Fibroblast of pulmonary artery (primary cell): ENCODE measurements around the gene PTPRCAP.
A peak's percentile ranks its signal among the peaks of the same experiment; 100 is the strongest.
"Not testable (repeated sequence)": the region's sequence is repeated elsewhere in the genome, so short reads cannot be mapped to it uniquely, and the experiment has no call there.

Experiments
- DNase-seq: peaks from one replicate; pipeline ENCODE4 v3.0.0-alpha.2; 2010; ENCODE audit warnings: low read depth
- H3K4me3 ChIP-seq: replicated peaks from 2 replicates; pipeline ENCODE4 v1.5.1; 2011; ENCODE audit warnings: low read depth, mild to moderate bottlenecking, control low read depth, low read length, moderate library complexity
- TF ChIP-seq, protein P1 (sequence below): IDR thresholded peaks from 2 replicates; pipeline ENCODE4 v1.5.1; 2011; ENCODE audit warnings: mild to moderate bottlenecking, control low read depth, low read length, inconsistent platforms; ENCODE audit errors: missing control alignments

Gene PTPRCAP

GRCh38 chr11:67428052-67429001 is 9.2 kb downstream of the PTPRCAP start, which contains the start of gene RPS6KB2:
TSS of gene RPS6KB2 (plus strand) at chr11:67428494. CDS start at chr11:67428546, 52 bp downstream.
- DNase-seq = peak; percentile 98
- TF ChIP-seq, protein P1, sequence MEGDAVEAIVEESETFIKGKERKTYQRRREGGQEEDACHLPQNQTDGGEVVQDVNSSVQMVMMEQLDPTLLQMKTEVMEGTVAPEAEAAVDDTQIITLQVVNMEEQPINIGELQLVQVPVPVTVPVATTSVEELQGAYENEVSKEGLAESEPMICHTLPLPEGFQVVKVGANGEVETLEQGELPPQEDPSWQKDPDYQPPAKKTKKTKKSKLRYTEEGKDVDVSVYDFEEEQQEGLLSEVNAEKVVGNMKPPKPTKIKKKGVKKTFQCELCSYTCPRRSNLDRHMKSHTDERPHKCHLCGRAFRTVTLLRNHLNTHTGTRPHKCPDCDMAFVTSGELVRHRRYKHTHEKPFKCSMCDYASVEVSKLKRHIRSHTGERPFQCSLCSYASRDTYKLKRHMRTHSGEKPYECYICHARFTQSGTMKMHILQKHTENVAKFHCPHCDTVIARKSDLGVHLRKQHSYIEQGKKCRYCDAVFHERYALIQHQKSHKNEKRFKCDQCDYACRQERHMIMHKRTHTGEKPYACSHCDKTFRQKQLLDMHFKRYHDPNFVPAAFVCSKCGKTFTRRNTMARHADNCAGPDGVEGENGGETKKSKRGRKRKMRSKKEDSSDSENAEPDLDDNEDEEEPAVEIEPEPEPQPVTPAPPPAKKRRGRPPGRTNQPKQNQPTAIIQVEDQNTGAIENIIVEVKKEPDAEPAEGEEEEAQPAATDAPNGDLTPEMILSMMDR = no peak
- H3K4me3 ChIP-seq = peak within 1 kb of the TSS; percentile 98

- H3K4me3 ChIP-seq = peak overlapping the region; percentile 98
- not testable (repeated sequence) for DNase-seq
Measured at GRCh38 chr11:67427364-67427859, 10.1 kb downstream of the PTPRCAP start.

DNA sequence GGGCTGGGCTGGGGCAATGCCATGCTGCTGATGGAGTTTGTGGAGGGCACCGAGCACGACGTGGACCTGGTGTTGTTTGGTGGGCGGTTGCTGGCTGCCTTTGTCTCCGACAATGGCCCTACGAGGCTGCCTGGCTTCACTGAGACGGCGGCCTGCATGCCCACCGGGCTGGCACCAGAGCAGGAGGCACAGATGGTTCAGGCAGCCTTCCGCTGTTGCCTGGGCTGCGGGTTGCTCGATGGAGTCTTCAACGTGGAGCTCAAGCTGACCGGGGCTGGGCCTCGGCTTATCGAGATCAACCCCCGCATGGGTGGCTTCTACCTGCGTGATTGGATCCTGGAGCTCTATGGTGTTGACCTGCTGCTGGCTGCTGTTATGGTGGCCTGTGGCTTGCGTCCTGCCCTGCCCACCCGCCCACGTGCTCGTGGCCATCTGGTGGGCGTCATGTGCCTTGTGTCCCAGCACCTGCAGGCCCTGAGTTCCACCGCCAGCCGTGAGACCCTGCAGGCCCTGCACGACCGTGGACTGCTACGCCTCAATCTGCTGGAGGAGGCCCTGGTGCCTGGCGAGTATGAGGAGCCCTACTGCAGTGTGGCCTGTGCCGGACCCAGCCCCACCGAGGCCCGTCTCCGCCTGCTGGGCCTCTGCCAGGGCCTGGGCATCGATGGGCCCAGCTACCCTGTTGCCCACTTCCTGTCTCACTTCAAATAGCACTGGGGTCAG is 13.4 kb downstream of the PTPRCAP start:
- H3K4me3 ChIP-seq = no peak overlapping the region
- DNase-seq = no peak
- TF ChIP-seq, protein P1 = no peak

- no peak for DNase-seq
Measured at GRCh38 chr11:67423466-67423865, 14.0 kb downstream of the PTPRCAP start.

DNA sequence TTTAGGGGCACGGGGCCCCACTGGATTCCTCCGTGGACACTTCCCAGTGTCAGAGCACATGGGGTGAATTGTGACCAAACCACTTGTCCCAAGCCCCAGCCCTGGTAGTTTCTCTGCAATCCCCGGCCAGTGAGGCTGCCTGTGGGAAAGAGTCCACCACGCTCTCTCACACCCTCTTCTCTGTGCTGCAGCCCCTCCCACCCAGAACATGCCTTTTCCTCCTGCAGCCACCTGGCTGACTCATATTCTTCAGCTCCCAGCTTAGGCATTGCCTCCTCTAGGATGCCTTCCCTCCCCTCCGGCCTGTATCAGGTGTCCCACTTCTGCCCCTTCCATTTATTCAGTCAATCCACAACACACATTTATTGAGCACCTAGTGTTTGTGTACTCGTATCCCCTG is 14.6 kb downstream of the PTPRCAP start:
- DNase-seq = no peak
- TF ChIP-seq, protein P1 = no peak
- no peak overlapping the region for H3K4me3 ChIP-seq

More at GRCh38 chr11:67423466-67423865, 14.0 kb downstream of the PTPRCAP start:
- TF ChIP-seq, protein P1 = no peak
- H3K4me3 ChIP-seq = no peak overlapping the region

- no peak for DNase-seq
- H3K4me3 ChIP-seq = no peak overlapping the region
- TF ChIP-seq, protein P1 = no peak
Measured at GRCh38 chr11:67421430-67422031, 16.0 kb downstream of the PTPRCAP start.
